ENCODE measurements around the gene WDR13. TPM values are rescaled to one million over a fixed set of nuclear protein-coding genes. Genes with fewer than 3 reads are reported as not detected.
"Not testable (repeated sequence)": the region's sequence is repeated elsewhere in the genome, so short reads cannot be mapped to it uniquely, and the experiment has no call there.

The WDR13 gene
- total RNA-seq, result 117 and 122 TPM in 2 replicates

GRCh38 chrX:48597353-48598264, at the start of gene WDR13:
Gene WDR13, plus strand, starts transcription at chrX:48597492. Its CDS starts 505 bp downstream, at chrX:48597997.
- H3K36me3 ChIP-seq (ENCODE audit: control insufficient read depth, insufficient read depth, low read length), result peaks cover 2% of the 10 kb centered on the region
- DNase-seq (ENCODE audit: low read depth), result peak; percentile 76
- TF ChIP-seq CTCF (IDR thresholded peaks at IDR 0.05; ENCODE audit: insufficient read depth, low read length, poor library complexity, severe bottlenecking), result no peak
- H3K4me3 ChIP-seq (ENCODE audit: low read depth, low read length), result peak within 1 kb of the TSS; percentile 76
- no peaks in the 10 kb centered on the region for H3K27me3 ChIP-seq (ENCODE audit: control insufficient read depth, insufficient read depth, low read length)

- no peak overlapping the region for H3K4me3 ChIP-seq (ENCODE audit: low read depth, low read length)
- no peaks in the 10 kb centered on the region for H3K27me3 ChIP-seq (ENCODE audit: control insufficient read depth, insufficient read depth, low read length)
- no peak for TF ChIP-seq CTCF (IDR thresholded peaks at IDR 0.05; ENCODE audit: insufficient read depth, low read length, poor library complexity, severe bottlenecking)
- no peaks in the 10 kb centered on the region for H3K36me3 ChIP-seq (ENCODE audit: control insufficient read depth, insufficient read depth, low read length)
- DNase-seq (ENCODE audit: low read depth), result no peak
These were observed 48.4 kb upstream of the WDR13 start for GRCh38 chrX:48548871-48549270.

- H3K36me3 ChIP-seq (ENCODE audit: control insufficient read depth, insufficient read depth, low read length); H3K27me3 ChIP-seq (ENCODE audit: control insufficient read depth, insufficient read depth, low read length); DNase-seq (ENCODE audit: low read depth); H3K4me3 ChIP-seq (ENCODE audit: low read depth, low read length): not testable (repeated sequence)
These were observed 41.5 kb upstream of the WDR13 start for GRCh38 chrX:48555731-48556325.

- Histone ChIP-seq H3K4me3 (ENCODE audit: low read depth, low read length) (no peak overlapping the region), H3K36me3 (ENCODE audit: control insufficient read depth, insufficient read depth, low read length) (no peaks in the 10 kb centered on the region), H3K27me3 (ENCODE audit: control insufficient read depth, insufficient read depth, low read length) (no peaks in the 10 kb centered on the region)
- DNase-seq (ENCODE audit: low read depth), result no peak
- TF ChIP-seq CTCF (IDR thresholded peaks at IDR 0.05; ENCODE audit: insufficient read depth, low read length, poor library complexity, severe bottlenecking), result no peak
These were observed 39.0 kb upstream of the WDR13 start for GRCh38 chrX:48558271-48558670.

- no peaks in the 10 kb centered on the region for H3K36me3 ChIP-seq (ENCODE audit: control insufficient read depth, insufficient read depth, low read length)
- TF ChIP-seq CTCF (IDR thresholded peaks at IDR 0.05; ENCODE audit: insufficient read depth, low read length, poor library complexity, severe bottlenecking), result no peak
- no peak overlapping the region for H3K4me3 ChIP-seq (ENCODE audit: low read depth, low read length)
- DNase-seq (ENCODE audit: low read depth), result no peak
- no peaks in the 10 kb centered on the region for H3K27me3 ChIP-seq (ENCODE audit: control insufficient read depth, insufficient read depth, low read length)
These were observed 37.7 kb upstream of the WDR13 start for GRCh38 chrX:48559636-48560035.

- no peaks in the 10 kb centered on the region for H3K27me3 ChIP-seq (ENCODE audit: control insufficient read depth, insufficient read depth, low read length)
- no peak for TF ChIP-seq CTCF (IDR thresholded peaks at IDR 0.05; ENCODE audit: insufficient read depth, low read length, poor library complexity, severe bottlenecking)
- H3K36me3 ChIP-seq (ENCODE audit: control insufficient read depth, insufficient read depth, low read length), result no peaks in the 10 kb centered on the region
- H3K4me3 ChIP-seq (ENCODE audit: low read depth, low read length), result no peak overlapping the region
- no peak for DNase-seq (ENCODE audit: low read depth)
These were observed 37.2 kb upstream of the WDR13 start for GRCh38 chrX:48560056-48560455.

Measured in kidney epithelial cell (primary cell).